Activated T-cell treated with anti-CD3 and anti-CD28 coated beads, Interleukin-2, amount 50 U/mL, for 72 hours (primary cell): ENCODE data around the gene CFL2. TPM values are rescaled to one million over a fixed set of nuclear protein-coding genes. Genes with fewer than 3 reads are reported as not detected.

Source experiments
- ATAC-seq, 2 donors: fragments of 150-1000 bp; cut with Tn5 transposase; replicated peaks in 1 of 2; 2 replicates each; pipeline ENCODE4 v1.10.0; 2021; ENCODE audit warnings: moderate library complexity in 2 of 2, mild to moderate bottlenecking in 1 of 2
- DNase-seq, 2 donors: peaks; one replicate each; pipeline ENCODE4 v3.0.0; 2021 to 2022; ENCODE audit warnings: mixed read lengths in 1 of 2
- H3K27ac Mint-ChIP-seq: one replicate; pipeline ENCODE4 v1.8.0; 2022; ENCODE audit warnings: mild to moderate bottlenecking, moderate library complexity, mixed read lengths
- H3K27me3 Mint-ChIP-seq: one replicate; pipeline ENCODE4 v1.8.0; 2022; ENCODE audit warnings: low read depth, mixed read lengths
- H3K36me3 Mint-ChIP-seq, 2 donors: one replicate each; pipeline ENCODE4 v1.8.0; 2022; ENCODE audit warnings: mixed read lengths in 2 of 2, mild to moderate bottlenecking in 1 of 2; ENCODE audit not compliant: insufficient read depth in 2 of 2
- H3K4me1 Mint-ChIP-seq: one replicate; pipeline ENCODE4 v1.8.0; 2022; ENCODE audit warnings: low read depth, mixed read lengths
- H3K4me3 Mint-ChIP-seq, 2 donors: one replicate each; pipeline ENCODE4 v1.8.0; 2022; ENCODE audit warnings: mild to moderate bottlenecking in 2 of 2, mixed read lengths in 2 of 2, moderate library complexity in 2 of 2
- H3K9me3 Mint-ChIP-seq, 2 donors: one replicate each; pipeline ENCODE4 v1.8.0; 2022; ENCODE audit warnings: mixed read lengths in 2 of 2
- total RNA-seq, 2 donors: library from RNA; stranded (reverse); gene quantifications; one replicate each; pipeline ENCODE4 v1.2.3, GENCODE V29; 2022

The CFL2 gene
- total RNA-seq, 2 donors from 2014 or later, result 8.2 to 12.5 TPM

GRCh38 chr14:34678735-34679134 lies 35.7 kb downstream of the CFL2 start:
- no peak for DNase-seq
- no peaks in the 10 kb centered on the region for H3K36me3 Mint-ChIP-seq
- H3K4me3 Mint-ChIP-seq, result no peak overlapping the region

GRCh38 chr14:34678306-34678705 lies 36.1 kb downstream of the CFL2 start:
- ATAC-seq (no peak), DNase-seq (no peak)
- no peaks in the 10 kb centered on the region for H3K9me3 Mint-ChIP-seq

More at GRCh38 chr14:34678735-34679134, 35.7 kb downstream of the CFL2 start:
- Mint-ChIP-seq H3K27ac (no peak overlapping the region), H3K9me3 (no peaks in the 10 kb centered on the region), H3K27me3 (no peaks in the 10 kb centered on the region), H3K4me1 (peaks cover 8% of the 10 kb centered on the region)
- no peak for ATAC-seq

GRCh38 chr14:34676516-34677211 lies 37.7 kb downstream of the CFL2 start:
- H3K27me3 Mint-ChIP-seq, result no peaks in the 10 kb centered on the region
- H3K27ac Mint-ChIP-seq, result no peak overlapping the region
- ATAC-seq (no peak), DNase-seq (no peak)
- no peaks in the 10 kb centered on the region for H3K36me3 Mint-ChIP-seq
- no peaks in the 10 kb centered on the region for H3K4me1 Mint-ChIP-seq
- no peaks in the 10 kb centered on the region for H3K9me3 Mint-ChIP-seq
- H3K4me3 Mint-ChIP-seq, result no peak overlapping the region

More at GRCh38 chr14:34678306-34678705, 36.1 kb downstream of the CFL2 start:
- peaks cover 8% of the 10 kb centered on the region for H3K4me1 Mint-ChIP-seq
- no peaks in the 10 kb centered on the region for H3K27me3 Mint-ChIP-seq
- H3K36me3 Mint-ChIP-seq, result no peaks in the 10 kb centered on the region
- no peak overlapping the region for H3K27ac Mint-ChIP-seq
- H3K4me3 Mint-ChIP-seq, result no peak overlapping the region

GRCh38 chr14:34673702-34674101 lies 40.7 kb downstream of the CFL2 start:
- no peaks in the 10 kb centered on the region for H3K4me1 Mint-ChIP-seq
- no peak overlapping the region for H3K4me3 Mint-ChIP-seq
- no peaks in the 10 kb centered on the region for H3K9me3 Mint-ChIP-seq
- H3K36me3 Mint-ChIP-seq, result no peaks in the 10 kb centered on the region
- no peak for DNase-seq
- ATAC-seq, result no peak
- no peak overlapping the region for H3K27ac Mint-ChIP-seq
- no peaks in the 10 kb centered on the region for H3K27me3 Mint-ChIP-seq

- no peaks in the 10 kb centered on the region for H3K4me1 Mint-ChIP-seq
- H3K27me3 Mint-ChIP-seq, result no peaks in the 10 kb centered on the region
- no peaks in the 10 kb centered on the region for H3K9me3 Mint-ChIP-seq
- H3K36me3 Mint-ChIP-seq, result no peaks in the 10 kb centered on the region
- no peak for ATAC-seq
- no peak overlapping the region for H3K4me3 Mint-ChIP-seq
- no peak for DNase-seq
- no peak overlapping the region for H3K27ac Mint-ChIP-seq
These were observed 42.7 kb downstream of the CFL2 start for GRCh38 chr14:34671716-34672115.

GRCh38 chr14:34668111-34668510 lies 46.3 kb downstream of the CFL2 start:
- peaks cover 8% of the 10 kb centered on the region for H3K4me1 Mint-ChIP-seq
- no peak for ATAC-seq
- H3K27ac Mint-ChIP-seq, result no peak overlapping the region
- no peak for DNase-seq
- H3K36me3 Mint-ChIP-seq, result no peaks in the 10 kb centered on the region
- no peaks in the 10 kb centered on the region for H3K9me3 Mint-ChIP-seq
- H3K4me3 Mint-ChIP-seq, result no peak overlapping the region
- H3K27me3 Mint-ChIP-seq, result no peaks in the 10 kb centered on the region

- Mint-ChIP-seq H3K4me1 (peaks cover 8% of the 10 kb centered on the region), H3K27ac (no peak overlapping the region), H3K9me3 (no peaks in the 10 kb centered on the region), H3K4me3 (no peak overlapping the region), H3K27me3 (no peaks in the 10 kb centered on the region), H3K36me3 (no peaks in the 10 kb centered on the region)
- no peak for DNase-seq
- ATAC-seq, result no peak
These were observed 47.4 kb downstream of the CFL2 start for GRCh38 chr14:34667007-34667406.

- peaks cover 8% of the 10 kb centered on the region for H3K4me1 Mint-ChIP-seq
- H3K9me3 Mint-ChIP-seq, result peaks cover 0 to 2% of the 10 kb centered on the region in 2 donors
- no peaks in the 10 kb centered on the region for H3K36me3 Mint-ChIP-seq
- peak overlapping the region; percentile 93 for H3K27ac Mint-ChIP-seq
- no peaks in the 10 kb centered on the region for H3K27me3 Mint-ChIP-seq
- DNase-seq, result peak in 1 of 2 donors; percentile 15
- ATAC-seq, result peak in 1 of 2 donors; percentile 67
- H3K4me3 Mint-ChIP-seq, result peak overlapping the region in 1 of 2 donors; percentile 79
These were observed 48.5 kb downstream of the CFL2 start for GRCh38 chr14:34665785-34666435.

GRCh38 chr14:34662561-34663088 lies 51.8 kb downstream of the CFL2 start:
- ATAC-seq (no peak), DNase-seq (no peak)
- no peaks in the 10 kb centered on the region for H3K36me3 Mint-ChIP-seq
- H3K27ac Mint-ChIP-seq, result no peak overlapping the region
- no peak overlapping the region for H3K4me3 Mint-ChIP-seq
- H3K9me3 Mint-ChIP-seq, result peaks cover 0 to 3% of the 10 kb centered on the region in 2 donors
- no peaks in the 10 kb centered on the region for H3K27me3 Mint-ChIP-seq
- H3K4me1 Mint-ChIP-seq, result peaks cover 8% of the 10 kb centered on the region

- Mint-ChIP-seq H3K9me3 (peaks cover 0 to 3% of the 10 kb centered on the region in 2 donors), H3K4me3 (no peak overlapping the region), H3K27me3 (no peaks in the 10 kb centered on the region), H3K27ac (no peak overlapping the region), H3K36me3 (no peaks in the 10 kb centered on the region), H3K4me1 (peaks cover under 1% of the 10 kb centered on the region)
- DNase-seq (no peak), ATAC-seq (no peak)
These were observed 53.6 kb downstream of the CFL2 start for GRCh38 chr14:34660796-34661195.

Other genes with a start within 250 kb of the CFL2 start
- 10 to 100 TPM; 53.4 to 54.8 TPM for gene EAPP, start 174.9 kb downstream of the CFL2 start, total RNA-seq
- 10 to 100 TPM; 90.9 to 93.9 TPM for gene SNX6, start 84.4 kb downstream of the CFL2 start, total RNA-seq
- 10 to 100 TPM; 44.4 to 57.2 TPM for gene BAZ1A, start 160.8 kb upstream of the CFL2 start, total RNA-seq